ENCODE results near the gene CNR1.

DNA sequence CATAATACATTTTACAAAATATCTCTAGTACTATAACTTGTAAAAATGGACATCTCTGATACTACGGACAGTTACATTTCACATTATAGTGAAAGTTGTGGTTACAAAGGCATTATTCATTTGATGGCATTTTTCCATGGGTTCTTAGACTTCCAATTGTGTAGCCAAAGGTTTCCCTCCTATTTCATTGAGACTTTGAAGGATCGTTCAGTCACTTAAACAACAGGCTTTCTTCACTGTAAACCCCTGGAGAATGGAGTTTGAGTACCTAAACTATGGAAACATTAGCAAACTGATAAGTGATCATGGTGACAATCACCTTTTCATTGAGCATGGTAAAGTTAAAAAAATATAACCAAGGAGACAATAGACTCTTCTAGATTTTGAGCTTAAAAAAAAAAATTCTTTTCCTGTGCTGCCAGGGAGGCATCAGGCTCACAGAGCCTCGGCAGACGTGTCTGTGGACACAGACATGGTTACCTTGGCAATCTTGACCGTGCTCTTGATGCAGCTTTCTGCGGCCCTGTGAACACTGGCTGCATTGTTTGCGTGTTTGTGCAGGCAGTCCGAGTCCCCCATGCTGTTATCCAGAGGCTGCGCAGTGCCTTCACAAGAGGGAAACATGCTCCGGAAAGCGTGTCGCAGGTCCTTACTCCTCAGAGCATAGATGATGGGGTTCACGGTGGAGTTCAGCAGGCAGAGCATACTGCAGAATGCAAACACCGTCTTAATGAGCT lies 22.6 kb downstream of the CNR1 start:
- TF ChIP-seq CTCF (IDR thresholded peaks at IDR 0.05; ENCODE audit: low read length) (no peak), EZH2 (IDR thresholded peaks at IDR 0.05; ENCODE audit: borderline replicate concordance, low read length) (no peak)

Data from OCI-LY1 (cell line).